GM10266 (cell line): ENCODE measurements around the gene CERS5.

ENCODE experiments used
- DNase-seq: peaks from one replicate; pipeline ENCODE4 v3.0.0; 2012; ENCODE audit errors: extremely low spot score
- CTCF ChIP-seq: IDR thresholded peaks from 2 replicates; pipeline ENCODE4 v1.5.1; 2012; ENCODE audit warnings: mild to moderate bottlenecking, low read depth; ENCODE audit not compliant: control insufficient read depth, insufficient read depth; ENCODE audit errors: missing control alignments

The CERS5 gene

GRCh38 chr12:50120521-50120920 is 46.6 kb downstream of the CERS5 start:
- no peak for TF ChIP-seq CTCF
- no peak for DNase-seq

- no peak for DNase-seq
- TF ChIP-seq CTCF = no peak
These were observed 47.8 kb downstream of the CERS5 start for GRCh38 chr12:50119387-50119786.

GRCh38 chr12:50117057-50117622 is 50.0 kb downstream of the CERS5 start:
- no peak for TF ChIP-seq CTCF
- no peak for DNase-seq

- DNase-seq = peak; percentile 25
- TF ChIP-seq CTCF = no peak
These were observed 54.5 kb downstream of the CERS5 start for GRCh38 chr12:50112456-50113218.

GRCh38 chr12:50111693-50112455 is 55.3 kb downstream of the CERS5 start, which contains the start of gene COX14:
Gene COX14, plus strand, starts transcription at chr12:50112236. Its CDS starts 7,808 bp downstream, at chr12:50120044.
- TF ChIP-seq CTCF = peak; percentile 86
- peak; percentile 92 for DNase-seq

- no peak for DNase-seq
- no peak for TF ChIP-seq CTCF
These were observed 55.8 kb downstream of the CERS5 start for GRCh38 chr12:50111395-50111692.

- TF ChIP-seq CTCF = no peak
- no peak for DNase-seq
These were observed 56.3 kb downstream of the CERS5 start for GRCh38 chr12:50110762-50111351.
